ENCODE data around the gene ANKHD1.
"Not testable (repeated sequence)": the region's sequence is repeated elsewhere in the genome, so short reads cannot be mapped to it uniquely, and the experiment has no call there.

ANKHD1 gene

DNA sequence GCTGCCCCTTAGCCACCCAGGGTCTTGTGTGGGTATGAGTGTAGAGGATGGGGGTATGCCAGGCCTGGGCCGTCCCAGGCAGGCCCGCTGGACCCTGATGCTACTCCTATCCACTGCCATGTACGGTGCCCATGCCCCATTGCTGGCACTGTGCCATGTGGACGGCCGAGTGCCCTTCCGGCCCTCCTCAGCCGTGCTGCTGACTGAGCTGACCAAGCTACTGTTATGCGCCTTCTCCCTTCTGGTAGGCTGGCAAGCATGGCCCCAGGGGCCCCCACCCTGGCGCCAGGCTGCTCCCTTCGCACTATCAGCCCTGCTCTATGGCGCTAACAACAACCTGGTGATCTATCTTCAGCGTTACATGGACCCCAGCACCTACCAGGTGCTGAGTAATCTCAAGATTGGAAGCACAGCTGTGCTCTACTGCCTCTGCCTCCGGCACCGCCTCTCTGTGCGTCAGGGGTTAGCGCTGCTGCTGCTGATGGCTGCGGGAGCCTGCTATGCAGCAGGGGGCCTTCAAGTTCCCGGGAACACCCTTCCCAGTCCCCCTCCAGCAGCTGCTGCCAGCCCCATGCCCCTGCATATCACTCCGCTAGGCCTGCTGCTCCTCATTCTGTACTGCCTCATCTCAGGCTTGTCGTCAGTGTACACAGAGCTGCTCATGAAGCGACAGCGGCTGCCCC lies 165.6 kb downstream of the ANKHD1 start:
- no peak for DNase-seq

DNA sequence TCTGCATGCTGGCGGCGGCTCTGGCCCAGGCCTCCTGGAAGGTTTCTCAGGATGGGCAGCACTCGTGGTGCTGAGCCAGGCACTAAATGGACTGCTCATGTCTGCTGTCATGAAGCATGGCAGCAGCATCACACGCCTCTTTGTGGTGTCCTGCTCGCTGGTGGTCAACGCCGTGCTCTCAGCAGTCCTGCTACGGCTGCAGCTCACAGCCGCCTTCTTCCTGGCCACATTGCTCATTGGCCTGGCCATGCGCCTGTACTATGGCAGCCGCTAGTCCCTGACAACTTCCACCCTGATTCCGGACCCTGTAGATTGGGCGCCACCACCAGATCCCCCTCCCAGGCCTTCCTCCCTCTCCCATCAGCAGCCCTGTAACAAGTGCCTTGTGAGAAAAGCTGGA lies 166.2 kb downstream of the ANKHD1 start:
- no peak for DNase-seq

DNA sequence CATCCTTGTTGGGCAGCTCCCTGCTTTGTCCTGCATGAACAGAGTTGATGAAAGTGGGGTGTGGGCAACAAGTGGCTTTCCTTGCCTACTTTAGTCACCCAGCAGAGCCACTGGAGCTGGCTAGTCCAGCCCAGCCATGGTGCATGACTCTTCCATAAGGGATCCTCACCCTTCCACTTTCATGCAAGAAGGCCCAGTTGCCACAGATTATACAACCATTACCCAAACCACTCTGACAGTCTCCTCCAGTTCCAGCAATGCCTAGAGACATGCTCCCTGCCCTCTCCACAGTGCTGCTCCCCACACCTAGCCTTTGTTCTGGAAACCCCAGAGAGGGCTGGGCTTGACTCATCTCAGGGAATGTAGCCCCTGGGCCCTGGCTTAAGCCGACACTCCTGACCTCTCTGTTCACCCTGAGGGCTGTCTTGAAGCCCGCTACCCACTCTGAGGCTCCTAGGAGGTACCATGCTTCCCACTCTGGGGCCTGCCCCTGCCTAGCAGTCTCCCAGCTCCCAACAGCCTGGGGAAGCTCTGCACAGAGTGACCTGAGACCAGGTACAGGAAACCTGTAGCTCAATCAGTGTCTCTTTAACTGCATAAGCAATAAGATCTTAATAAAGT lies 166.9 kb downstream of the ANKHD1 start:
- DNase-seq, result no peak

DNA sequence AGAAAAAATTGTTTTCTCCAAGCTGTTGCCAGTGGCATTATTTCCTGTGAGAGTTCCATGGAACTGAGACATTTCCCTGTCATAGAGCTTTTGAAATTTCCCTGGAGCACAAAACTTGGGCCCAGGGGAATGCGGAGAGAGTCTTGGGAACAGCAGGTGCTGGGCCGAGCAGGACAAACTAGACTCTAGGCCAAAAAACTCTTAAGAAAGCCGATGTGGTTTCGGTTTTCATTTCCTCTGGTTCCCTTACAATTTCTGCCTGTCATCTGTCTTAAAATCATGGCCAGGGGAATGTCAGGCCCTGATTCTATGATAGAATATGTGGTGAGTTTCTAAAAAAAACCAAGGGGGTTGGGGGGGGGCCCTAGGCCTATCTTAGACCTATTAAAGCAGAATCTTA lies 167.6 kb downstream of the ANKHD1 start:
- DNase-seq, result peak; percentile 36

DNA sequence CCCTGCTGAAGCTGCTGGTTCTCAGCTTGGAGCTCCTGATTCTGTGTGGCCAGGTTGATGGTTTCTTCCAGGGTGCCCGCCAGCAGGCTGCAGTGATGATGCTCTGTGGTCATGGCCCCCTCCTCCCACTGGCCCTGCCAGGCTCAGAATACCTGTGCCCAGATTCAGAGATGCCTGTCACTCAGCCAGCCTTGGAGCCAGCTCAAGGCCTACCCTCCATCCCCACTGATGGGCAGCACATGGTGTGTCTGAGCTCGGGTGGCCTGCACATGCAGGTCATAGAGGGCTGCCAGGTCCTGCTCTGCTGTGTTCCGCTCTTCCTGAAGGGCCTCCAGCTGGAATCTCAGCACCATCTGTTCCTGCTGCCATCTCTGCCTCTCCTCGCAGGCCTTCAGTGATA lies 168.4 kb downstream of the ANKHD1 start:
- no peak for DNase-seq

DNA sequence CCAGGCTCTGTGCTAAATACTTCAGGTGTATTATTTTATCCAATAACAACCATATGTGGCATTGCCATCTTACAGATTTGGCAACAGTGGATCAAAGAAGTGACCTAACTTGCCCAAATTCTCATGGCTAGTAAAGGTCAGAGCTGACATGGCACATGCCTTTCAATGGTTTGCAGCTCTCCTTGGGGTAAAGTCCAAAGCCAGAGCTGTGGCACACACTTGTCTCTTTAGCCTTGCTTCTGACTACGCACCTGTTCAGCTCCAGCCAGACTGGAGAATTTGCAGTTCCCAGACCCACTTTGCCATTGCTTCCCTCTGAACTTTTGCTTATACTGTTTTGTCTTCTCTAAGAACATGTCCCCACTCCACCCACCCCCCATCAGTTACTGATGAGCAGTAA lies 168.9 kb downstream of the ANKHD1 start:
- DNase-seq, result no peak

DNA sequence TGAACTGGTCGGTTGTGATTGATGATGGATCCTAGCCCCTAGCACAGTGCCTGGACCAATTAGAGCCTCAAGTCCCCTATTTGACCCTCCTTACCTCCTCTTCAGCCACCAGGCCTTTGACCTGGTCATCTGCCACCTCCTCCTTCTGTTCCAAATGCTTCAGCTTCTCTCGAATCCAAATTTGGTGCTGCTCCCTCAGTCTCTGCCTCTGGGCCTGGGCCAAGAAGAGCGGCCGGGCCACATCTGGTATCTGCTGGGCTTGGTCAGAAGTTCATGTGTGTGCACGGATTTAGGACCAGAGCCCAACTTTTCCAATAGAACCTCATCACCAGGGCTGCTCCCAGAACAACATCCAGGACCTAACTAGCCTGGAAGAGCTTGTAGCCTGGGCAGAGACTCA lies 169.5 kb downstream of the ANKHD1 start:
- no peak for DNase-seq

DNA sequence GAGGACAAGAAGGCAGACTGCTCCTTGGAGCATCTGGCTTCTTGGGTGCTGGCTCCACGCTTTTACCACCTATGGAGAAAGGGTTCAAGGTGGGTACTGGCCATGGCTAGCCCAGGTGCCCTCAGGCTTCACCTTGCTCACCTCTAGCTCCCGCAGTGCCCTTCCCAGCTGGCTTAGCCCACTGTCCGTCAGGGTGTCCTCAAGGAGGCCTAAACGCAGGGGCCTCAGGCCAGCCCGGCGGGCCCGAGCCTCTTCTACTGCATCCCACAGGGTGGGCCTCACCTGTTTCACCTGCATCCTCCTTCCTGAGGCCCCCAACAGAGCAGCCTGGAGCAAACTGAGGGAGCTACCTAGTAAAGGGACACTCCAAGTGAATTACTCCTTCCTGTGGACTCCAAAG lies 172.1 kb downstream of the ANKHD1 start:
- no peak for DNase-seq

DNA sequence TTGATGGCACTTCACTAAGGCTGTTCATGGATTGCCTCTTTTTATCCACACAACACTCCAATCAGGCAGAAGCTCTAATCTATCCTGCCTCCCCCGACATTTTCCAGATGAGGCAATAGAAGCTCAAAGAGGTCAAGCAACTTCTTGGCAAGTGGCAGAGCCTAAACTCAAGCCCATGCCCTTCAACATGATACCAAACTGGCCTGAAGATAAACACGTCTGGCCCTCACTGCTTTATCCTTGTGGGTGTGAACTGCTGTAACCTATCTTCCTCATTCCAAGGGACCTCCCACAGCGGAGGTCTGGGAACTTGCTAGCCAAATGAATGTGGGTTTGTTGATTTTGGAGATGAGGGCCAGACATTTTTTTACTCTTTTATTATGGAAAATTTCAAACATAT lies 172.5 kb downstream of the ANKHD1 start:
- DNase-seq, result no peak

DNA sequence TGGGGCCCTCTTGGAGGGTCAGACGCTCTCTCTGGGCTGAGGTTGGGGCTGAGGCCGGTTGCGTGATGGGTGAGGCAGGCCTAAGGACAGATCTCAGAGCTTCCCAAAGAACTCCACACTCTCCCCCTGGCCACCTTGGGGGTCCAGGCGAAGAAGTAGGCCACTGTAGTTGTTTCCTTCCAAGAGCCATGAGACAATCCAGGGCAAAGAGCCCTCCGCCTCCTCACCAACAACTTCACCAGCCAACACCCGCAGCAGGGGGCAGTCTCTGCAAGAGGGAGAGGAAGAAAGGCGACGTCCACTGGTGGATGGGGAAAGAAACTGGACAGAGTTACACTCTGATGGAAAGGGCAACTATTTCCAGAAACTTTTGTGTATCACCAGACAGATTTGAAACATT lies 173.7 kb downstream of the ANKHD1 start:
- peak; percentile 72 for DNase-seq

DNA sequence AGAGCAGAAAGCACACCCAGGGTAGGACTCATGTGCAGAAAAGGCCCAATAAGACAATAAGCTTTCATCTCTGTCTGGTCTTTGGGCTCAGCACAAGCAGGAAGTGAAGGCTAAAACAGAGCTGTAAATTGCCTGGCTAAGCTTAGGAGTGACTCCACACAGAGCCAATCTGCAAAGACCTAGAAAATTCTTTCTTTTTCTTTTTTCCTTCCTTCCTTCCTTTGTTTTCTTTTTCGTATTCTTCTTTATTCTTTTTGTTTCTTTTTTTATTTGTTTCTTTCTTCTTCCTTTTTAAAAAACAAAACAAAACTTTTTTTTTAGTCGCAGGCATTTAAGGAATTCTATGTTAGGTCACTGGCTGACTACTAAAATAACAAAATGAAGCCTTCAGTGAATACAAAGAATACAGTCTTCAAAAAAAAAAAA lies 175.2 kb downstream of the ANKHD1 start:
- no peak for DNase-seq

DNA sequence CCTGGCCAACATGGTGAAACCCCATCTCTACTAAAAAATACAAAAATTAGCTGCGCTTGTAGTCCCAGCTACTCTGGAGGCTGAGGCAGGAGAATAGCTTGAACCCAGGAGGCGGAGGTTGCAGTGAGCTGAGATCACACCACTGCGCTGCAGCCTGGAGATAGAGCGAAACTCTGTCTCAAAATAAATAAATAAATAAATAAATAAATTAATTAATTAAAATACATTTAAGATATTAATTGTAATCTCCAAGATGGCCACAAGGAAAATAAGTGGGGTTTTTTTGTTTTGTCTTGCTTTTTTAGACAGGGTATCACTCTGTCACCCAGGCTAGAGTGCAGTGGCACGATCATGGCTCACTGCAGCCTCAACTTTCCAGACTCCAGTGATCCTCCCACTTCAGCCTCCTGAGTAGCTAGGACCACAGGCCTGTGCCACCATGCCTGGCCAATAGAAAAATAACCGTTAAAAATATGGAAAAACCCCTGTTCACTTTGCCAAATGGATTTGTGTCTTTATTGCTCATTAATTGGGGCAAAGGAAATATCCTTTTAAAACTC lies 177.6 kb downstream of the ANKHD1 start:
- DNase-seq, result not testable (repeated sequence)

DNA sequence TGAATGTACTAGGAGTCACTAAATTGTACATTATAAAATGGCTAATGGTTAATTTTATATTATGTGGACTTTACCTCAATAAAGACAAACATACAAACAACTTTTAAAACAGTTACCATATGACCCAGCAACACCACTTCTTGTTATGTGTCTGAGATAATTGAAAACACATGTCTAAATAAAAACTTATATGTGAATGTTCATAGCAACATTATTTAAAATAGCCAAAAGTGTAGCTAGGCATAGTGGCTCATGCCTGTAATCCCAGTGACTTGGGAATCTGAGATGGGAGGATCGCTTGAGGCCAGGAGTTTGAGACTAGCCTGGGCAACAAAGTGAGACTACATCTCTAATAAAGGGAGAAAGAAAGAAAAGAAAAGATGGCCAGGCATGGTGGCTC lies 185.9 kb downstream of the ANKHD1 start:
- no peak for DNase-seq

DNA sequence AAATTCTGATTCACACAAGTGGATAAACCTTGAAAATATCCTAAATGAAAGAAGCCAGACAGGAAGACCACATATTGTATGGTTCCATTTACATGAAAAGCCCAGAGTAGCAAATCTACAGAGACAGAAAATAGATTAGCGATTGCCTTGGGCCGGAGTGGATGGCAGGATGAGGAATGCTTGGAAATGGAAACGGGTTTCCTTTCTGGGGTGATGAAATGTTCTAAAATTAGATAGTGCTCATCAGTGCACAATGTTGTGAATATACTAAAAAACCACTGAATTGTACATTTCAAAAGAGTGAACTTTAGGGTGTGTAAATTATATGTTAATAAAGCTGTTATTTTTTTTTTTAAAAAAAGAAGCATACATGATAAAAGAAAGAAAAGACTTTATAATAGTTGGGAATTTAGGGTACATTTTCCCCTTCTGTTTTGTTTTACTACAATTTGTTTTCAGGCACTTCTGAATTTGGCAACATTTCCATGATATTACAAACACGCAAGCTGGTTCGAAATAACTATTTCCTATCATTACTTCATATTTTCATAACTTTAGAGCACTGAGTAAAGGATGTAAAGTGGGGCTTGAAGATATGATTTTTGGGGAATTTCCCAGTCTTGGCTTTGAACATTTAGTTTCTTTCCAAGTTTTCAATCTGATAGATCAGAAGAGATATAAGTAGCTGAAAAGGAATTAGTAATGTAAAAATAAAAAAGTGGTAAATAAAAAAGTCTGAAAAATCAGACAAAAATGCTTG lies 186.9 kb downstream of the ANKHD1 start:
- no peak for DNase-seq

All from hematopoietic multipotent progenitor cell treated with erythropoietin and hydrocortisone succinate and interleukin-3 and kit ligand, for 4 days (in vitro differentiated cells).